CD4-positive, alpha-beta T cell (primary cell): Measurements from ENCODE around the gene ROBO2. TPM values are rescaled to one million over a fixed set of nuclear protein-coding genes. Genes with fewer than 3 reads are reported as not detected.

Source experiments
- ATAC-seq: fragments of 200-7000 bp; cut with Tn5 transposase; one replicate; pipeline ENCODE4 v1.10.0; 2022; ENCODE audit warnings: mild to moderate bottlenecking; ENCODE audit not compliant: poor library complexity
- CTCF ChIA-PET: fragments of 350-600 bp; sonication (Branson Sonifier 250); formaldehyde crosslinking; loops from one replicate; lab custom pipeline; 2021; ENCODE audit warnings: antibody characterized with exemption, inconsistent platforms; lab: Charles Lee
- POLR2A ChIA-PET: fragments of 350-600 bp; sonication (Branson Sonifier 250); formaldehyde crosslinking; loops from one replicate; lab custom pipeline; 2021; ENCODE audit warnings: antibody characterized with exemption, inconsistent platforms; lab: Charles Lee
- DNase-seq, 14 experiments: peaks; one replicate each; pipeline ENCODE4 v3.0.0-alpha.2; 2013 to 2020; ENCODE audit warnings: mixed read lengths in 2 of 14
- H3K27ac ChIP-seq, 2 donors: one replicate each; pipeline versions ENCODE4 v1.5.1 to v1.7.0; 2013; ENCODE audit warnings: low read length in 2 of 2, low read depth in 1 of 2, mild to moderate bottlenecking in 1 of 2
- H3K27me3 ChIP-seq, 2 experiments: 1 replicate in 1 of 2; 2 replicates in 1 of 2; pipeline versions ENCODE4 v1.6.1 to v1.7.0; 2013; ENCODE audit warnings: low read length in 2 of 2, control low read depth in 1 of 2, mild to moderate bottlenecking in 1 of 2, moderate library complexity in 1 of 2; ENCODE audit not compliant: insufficient read depth in 2 of 2, control insufficient read depth in 1 of 2
- H3K36me3 ChIP-seq: one replicate; pipeline ENCODE4 v1.6.1; 2013; ENCODE audit warnings: low read length, control low read depth; ENCODE audit not compliant: insufficient read depth
- H3K4me1 ChIP-seq: one replicate; pipeline ENCODE4 v1.6.1; 2013; ENCODE audit warnings: low read length, control low read depth; ENCODE audit not compliant: insufficient read depth
- H3K4me3 ChIP-seq: one replicate; pipeline ENCODE4 v1.5.1; 2013; ENCODE audit warnings: mild to moderate bottlenecking, low read length, moderate library complexity
- H3K9me3 ChIP-seq, 2 experiments: 1 replicate in 1 of 2; 2 replicates in 1 of 2; pipeline versions ENCODE4 v1.6.1 to v1.7.0; 2013; ENCODE audit warnings: low read length in 2 of 2, mild to moderate bottlenecking in 2 of 2, control low read depth in 1 of 2, moderate library complexity in 1 of 2; ENCODE audit not compliant: control insufficient read depth in 1 of 2, insufficient read depth in 1 of 2
- H3K27ac Mint-ChIP-seq: one replicate; pipeline ENCODE4 v1.8.0; 2020; ENCODE audit warnings: mixed read lengths
- H3K27me3 Mint-ChIP-seq: one replicate; pipeline ENCODE4 v1.8.0; 2021; ENCODE audit warnings: mixed read lengths
- H3K36me3 Mint-ChIP-seq: one replicate; pipeline ENCODE4 v1.8.0; 2021; ENCODE audit warnings: low read depth, mixed read lengths
- H3K4me1 Mint-ChIP-seq: one replicate; pipeline ENCODE4 v1.8.0; 2021; ENCODE audit warnings: low read depth, mixed read lengths
- H3K4me3 Mint-ChIP-seq: one replicate; pipeline ENCODE4 v1.8.0; 2020; ENCODE audit warnings: mild to moderate bottlenecking, mixed read lengths
- H3K9me3 Mint-ChIP-seq: one replicate; pipeline ENCODE4 v1.8.0; 2020; ENCODE audit warnings: mixed read lengths
- CTCF ChIP-seq: fragments of 200-600 bp; IDR thresholded peaks from one replicate; pipeline ENCODE4 v1.8.0; 2022; ENCODE audit warnings: antibody characterized with exemption, mild to moderate bottlenecking
- intact Hi-C, 2 experiments: fragments of 100-400 bp; cut with DNase I in 1 of 2; cut with micrococcal nuclease in 1 of 2; formaldehyde crosslinking; loops; one replicate each; pipeline versions ENCODE4 v1.15.1 to v1.9.0; 2023 to 2025; cut with DNase I, micrococcal nuclease
- total RNA-seq, 174 experiments: library from RNA in 2 of 174; stranded (reverse) in 2 of 174; gene quantifications; one replicate each; pipeline ENCODE4 v1.2.3 and lab custom pipeline; 2021 to 2026

ROBO2 gene
- total RNA-seq, 2 experiments from 2014 or later, result not detected

- H3K4me3 Mint-ChIP-seq, result no peak overlapping the region
- Histone ChIP-seq H3K27ac (no peak overlapping the region), H3K9me3 (peaks cover 0 to 14% of the 10 kb centered on the region in 2 experiments), H3K4me1 (no peaks in the 10 kb centered on the region), H3K36me3 (no peaks in the 10 kb centered on the region), H3K4me3 (no peak overlapping the region), H3K27me3 (no peaks in the 10 kb centered on the region)
- no peak for DNase-seq
- peaks cover 2% of the 10 kb centered on the region for H3K9me3 Mint-ChIP-seq
- ChIA-PET CTCF (no interaction called here), POLR2A (no interaction called here)
- H3K27me3 Mint-ChIP-seq, result no peaks in the 10 kb centered on the region
- no peak overlapping the region for H3K27ac Mint-ChIP-seq
- ATAC-seq, result no peak
- TF ChIP-seq CTCF, result no peak
- no peaks in the 10 kb centered on the region for H3K4me1 Mint-ChIP-seq
- no peaks in the 10 kb centered on the region for H3K36me3 Mint-ChIP-seq
- intact Hi-C loops, result no loop called here
Measured at GRCh38 chr3:77319711-77320110, 279.8 kb downstream of the ROBO2 start.

GRCh38 chr3:77320514-77320913 is 280.6 kb downstream of the ROBO2 start:
- Histone ChIP-seq H3K4me1 (no peaks in the 10 kb centered on the region), H3K9me3 (peaks cover 0 to 14% of the 10 kb centered on the region in 2 experiments), H3K27ac (no peak overlapping the region), H3K36me3 (no peaks in the 10 kb centered on the region), H3K27me3 (no peaks in the 10 kb centered on the region), H3K4me3 (no peak overlapping the region)
- no peak for TF ChIP-seq CTCF
- intact Hi-C loops, result no loop called here
- H3K27me3 Mint-ChIP-seq, result no peaks in the 10 kb centered on the region
- peaks cover 2% of the 10 kb centered on the region for H3K9me3 Mint-ChIP-seq
- no peak overlapping the region for H3K27ac Mint-ChIP-seq
- ATAC-seq, result no peak
- no peaks in the 10 kb centered on the region for H3K36me3 Mint-ChIP-seq
- H3K4me1 Mint-ChIP-seq, result no peaks in the 10 kb centered on the region
- ChIA-PET CTCF (no interaction called here), POLR2A (no interaction called here)
- DNase-seq, result peak in 1 of 14 experiments; percentile 10
- no peak overlapping the region for H3K4me3 Mint-ChIP-seq

- DNase-seq, result no peak
- no peaks in the 10 kb centered on the region for H3K36me3 Mint-ChIP-seq
- Histone ChIP-seq H3K27me3 (no peaks in the 10 kb centered on the region), H3K9me3 (peaks cover 0 to 14% of the 10 kb centered on the region in 2 experiments), H3K36me3 (no peaks in the 10 kb centered on the region), H3K27ac (no peak overlapping the region), H3K4me3 (no peak overlapping the region), H3K4me1 (no peaks in the 10 kb centered on the region)
- no peak for ATAC-seq
- ChIA-PET POLR2A (no interaction called here), CTCF (no interaction called here)
- peaks cover 2% of the 10 kb centered on the region for H3K9me3 Mint-ChIP-seq
- H3K4me1 Mint-ChIP-seq, result no peaks in the 10 kb centered on the region
- no peak overlapping the region for H3K27ac Mint-ChIP-seq
- no peaks in the 10 kb centered on the region for H3K27me3 Mint-ChIP-seq
- intact Hi-C loops, result no loop called here
- H3K4me3 Mint-ChIP-seq, result no peak overlapping the region
- no peak for TF ChIP-seq CTCF
Measured at GRCh38 chr3:77321646-77322045, 281.7 kb downstream of the ROBO2 start.
